ENCODE measurements around the gene ATP11A. TPM values are rescaled to one million over a fixed set of nuclear protein-coding genes. Genes with fewer than 3 reads are reported as not detected.

Gene ATP11A
- total RNA-seq, 3 donors from 2014 or later: 15.5 to 28.7 (median 19.4) TPM

DNA sequence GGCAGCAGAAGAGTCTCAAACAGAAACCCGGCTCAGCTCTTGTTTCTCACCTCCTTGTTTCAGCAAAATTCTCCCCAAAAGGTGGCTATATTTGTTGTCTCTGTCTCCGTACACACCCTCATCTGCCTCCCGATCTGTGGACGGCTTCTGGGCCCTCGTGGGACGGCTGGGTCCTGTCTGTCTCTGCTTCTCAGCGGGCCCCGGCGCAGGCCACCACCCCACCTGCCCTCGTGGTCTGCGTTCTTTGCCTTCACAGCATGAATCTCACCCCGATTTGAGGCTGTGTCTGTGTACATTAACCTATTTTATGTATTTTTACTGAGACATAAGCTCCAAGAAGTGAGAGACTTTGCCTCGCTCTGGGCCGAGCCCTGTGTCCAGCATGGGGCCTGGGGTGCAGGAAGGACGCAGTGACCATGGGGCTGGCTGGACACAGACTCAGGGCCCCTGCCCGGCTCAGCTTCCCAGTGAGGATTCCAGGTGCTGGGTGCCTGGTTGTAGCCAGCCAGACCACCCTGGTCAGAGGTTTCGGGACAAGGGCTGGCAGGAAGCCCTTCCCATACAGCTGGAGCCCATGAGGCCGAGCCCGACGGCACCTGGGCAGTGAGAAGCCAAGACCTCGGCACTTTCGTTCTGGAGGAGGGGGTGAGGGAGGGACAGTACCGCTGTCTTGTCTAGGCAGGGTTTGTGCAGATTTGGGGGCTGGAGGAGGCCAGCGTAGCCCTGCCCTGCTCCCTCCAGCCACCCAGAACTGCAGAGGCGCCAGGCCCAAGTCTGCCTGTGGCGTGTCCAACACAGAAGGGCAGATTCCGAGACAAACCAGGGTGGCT is 200.7 kb downstream of the ATP11A start:
- Histone ChIP-seq H3K36me3 (ENCODE audit: low read depth) (no peaks in the 10 kb centered on the region), H3K9me3 (no peaks in the 10 kb centered on the region), H3K4me3 (no peak overlapping the region), H3K4me1 (ENCODE audit: low read depth) (peaks cover 18% of the 10 kb centered on the region)
- intact Hi-C loops (cut with DNase I, micrococcal nuclease): no loop called here
- ATAC-seq (no peak), DNase-seq (peak in 1 of 3 donors; percentile 27)
- TF ChIP-seq, protein P1, sequence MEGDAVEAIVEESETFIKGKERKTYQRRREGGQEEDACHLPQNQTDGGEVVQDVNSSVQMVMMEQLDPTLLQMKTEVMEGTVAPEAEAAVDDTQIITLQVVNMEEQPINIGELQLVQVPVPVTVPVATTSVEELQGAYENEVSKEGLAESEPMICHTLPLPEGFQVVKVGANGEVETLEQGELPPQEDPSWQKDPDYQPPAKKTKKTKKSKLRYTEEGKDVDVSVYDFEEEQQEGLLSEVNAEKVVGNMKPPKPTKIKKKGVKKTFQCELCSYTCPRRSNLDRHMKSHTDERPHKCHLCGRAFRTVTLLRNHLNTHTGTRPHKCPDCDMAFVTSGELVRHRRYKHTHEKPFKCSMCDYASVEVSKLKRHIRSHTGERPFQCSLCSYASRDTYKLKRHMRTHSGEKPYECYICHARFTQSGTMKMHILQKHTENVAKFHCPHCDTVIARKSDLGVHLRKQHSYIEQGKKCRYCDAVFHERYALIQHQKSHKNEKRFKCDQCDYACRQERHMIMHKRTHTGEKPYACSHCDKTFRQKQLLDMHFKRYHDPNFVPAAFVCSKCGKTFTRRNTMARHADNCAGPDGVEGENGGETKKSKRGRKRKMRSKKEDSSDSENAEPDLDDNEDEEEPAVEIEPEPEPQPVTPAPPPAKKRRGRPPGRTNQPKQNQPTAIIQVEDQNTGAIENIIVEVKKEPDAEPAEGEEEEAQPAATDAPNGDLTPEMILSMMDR (IDR thresholded peaks at IDR 0.05): no peak

- DNase-seq (peak in 2 of 3 donors; percentile 30 to 53), ATAC-seq (no peak)
- Histone ChIP-seq H3K36me3 (ENCODE audit: low read depth) (no peaks in the 10 kb centered on the region), H3K9me3 (no peaks in the 10 kb centered on the region), H3K4me1 (ENCODE audit: low read depth) (peaks cover 18% of the 10 kb centered on the region), H3K4me3 (no peak overlapping the region)
- TF ChIP-seq, protein P1 (IDR thresholded peaks at IDR 0.05): no peak
- intact Hi-C loops (cut with DNase I, micrococcal nuclease): no loop called here
Measured at GRCh38 chr13:112891477-112892401, 201.9 kb downstream of the ATP11A start.

DNA sequence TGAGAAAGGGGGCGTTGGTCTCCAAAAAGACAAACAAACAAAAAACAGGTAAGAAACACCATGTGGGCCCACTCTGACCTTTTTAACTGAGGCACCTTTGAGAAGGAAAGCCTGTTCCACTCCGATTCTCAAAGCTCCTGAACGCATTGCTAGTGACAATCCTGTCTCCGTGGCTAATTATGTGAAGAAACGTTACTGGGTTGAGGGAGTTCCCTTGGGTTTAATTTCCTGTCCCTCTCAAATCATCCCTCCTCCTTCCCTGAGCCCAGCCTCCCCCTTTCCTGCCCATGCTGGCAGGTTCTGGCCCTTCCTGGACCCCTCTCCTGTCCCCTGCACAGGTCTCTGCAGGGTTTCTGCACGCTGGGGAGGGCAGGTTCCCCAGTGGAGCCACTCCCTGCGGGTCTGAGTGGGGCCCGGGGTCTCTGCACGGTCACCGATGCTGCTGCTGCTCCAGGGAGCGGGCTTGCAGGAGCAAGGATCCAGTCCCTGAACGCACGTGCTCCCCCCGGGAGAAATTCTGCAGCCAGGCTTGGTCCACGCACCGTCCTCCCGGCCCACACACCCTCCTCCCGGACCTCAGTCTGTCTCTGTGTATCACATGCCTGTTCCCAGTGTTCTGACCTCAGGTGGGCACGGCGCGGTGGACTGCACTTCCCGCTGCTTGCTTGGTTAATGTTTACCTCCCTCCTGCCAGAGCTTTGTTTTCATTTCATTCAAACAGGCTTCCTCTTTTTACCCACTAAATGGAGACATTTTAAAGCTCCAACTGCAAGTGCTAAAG is 202.8 kb downstream of the ATP11A start:
- no peaks in the 10 kb centered on the region for H3K36me3 ChIP-seq (ENCODE audit: low read depth)
- peak; percentile 46 to 72 (median 68) for DNase-seq
- peaks cover 18% of the 10 kb centered on the region for H3K4me1 ChIP-seq (ENCODE audit: low read depth)
- ATAC-seq: peak; percentile 62
- H3K9me3 ChIP-seq: no peaks in the 10 kb centered on the region
- no peak overlapping the region for H3K4me3 ChIP-seq
- intact Hi-C loops (cut with DNase I, micrococcal nuclease): no loop called here
- TF ChIP-seq, protein P1 (IDR thresholded peaks at IDR 0.05): no peak

GRCh38 chr13:112893207-112893569 is 203.3 kb downstream of the ATP11A start:
- ATAC-seq (no peak), DNase-seq (no peak)
- no peaks in the 10 kb centered on the region for H3K9me3 ChIP-seq
- intact Hi-C loops (cut with DNase I, micrococcal nuclease): no loop called here
- no peak overlapping the region for H3K4me3 ChIP-seq
- no peaks in the 10 kb centered on the region for H3K36me3 ChIP-seq (ENCODE audit: low read depth)
- TF ChIP-seq, protein P1 (IDR thresholded peaks at IDR 0.05): no peak
- peaks cover 18% of the 10 kb centered on the region for H3K4me1 ChIP-seq (ENCODE audit: low read depth)

All from mucosa of descending colon (tissue), 3 donors.